GM23248 (cell line): ENCODE results near the gene FAM180A. TPM values are rescaled to one million over a fixed set of nuclear protein-coding genes. Genes with fewer than 3 reads are reported as not detected.

ENCODE experiments used
- DNase-seq: peaks from one replicate; pipeline ENCODE4 v3.0.0-alpha.2; 2015
- H2AFZ ChIP-seq: fragments of 200-600 bp; sonication (generic); 2 replicates; pipeline ENCODE4 v1.6.1; 2016; ENCODE audit warnings: antibody characterized with exemption
- H3F3A ChIP-seq: fragments of 200-600 bp; sonication (generic); 2 replicates; pipeline ENCODE4 v1.6.1; 2016; ENCODE audit warnings: mild to moderate bottlenecking, antibody characterized with exemption, mixed run types; ENCODE audit not compliant: insufficient read depth
- H3K27ac ChIP-seq: fragments of 200-600 bp; sonication (generic); 2 replicates; pipeline ENCODE4 v1.5.1; 2016; ENCODE audit warnings: mild to moderate bottlenecking
- H3K27me3 ChIP-seq: fragments of 200-600 bp; sonication (generic); replicated peaks from 2 replicates; pipeline ENCODE4 v1.6.1; 2016; ENCODE audit warnings: mild to moderate bottlenecking; ENCODE audit not compliant: insufficient read depth
- H3K36me3 ChIP-seq: fragments of 200-600 bp; sonication (generic); 2 replicates; pipeline ENCODE4 v1.6.1; 2016; ENCODE audit warnings: low read depth, mild to moderate bottlenecking
- H3K4me1 ChIP-seq: fragments of 200-600 bp; sonication (generic); 2 replicates; pipeline ENCODE4 v1.6.1; 2016; ENCODE audit warnings: mild to moderate bottlenecking; ENCODE audit not compliant: insufficient read depth
- H3K4me2 ChIP-seq: fragments of 200-600 bp; sonication (generic); one replicate; pipeline ENCODE4 v1.6.1; 2016; ENCODE audit warnings: mild to moderate bottlenecking; ENCODE audit not compliant: unreplicated experiment
- H3K4me3 ChIP-seq: fragments of 200-600 bp; sonication (generic); 2 replicates; pipeline ENCODE4 v1.5.1; 2016; ENCODE audit warnings: mild to moderate bottlenecking
- H3K79me2 ChIP-seq: fragments of 200-600 bp; sonication (generic); 2 replicates; pipeline ENCODE4 v1.6.1; 2016; ENCODE audit warnings: mild to moderate bottlenecking; ENCODE audit not compliant: insufficient read depth
- H3K9ac ChIP-seq: fragments of 200-600 bp; sonication (generic); 2 replicates; pipeline ENCODE4 v1.6.1; 2016; ENCODE audit warnings: mild to moderate bottlenecking
- H3K9me2 ChIP-seq: fragments of 200-600 bp; sonication (generic); 2 replicates; pipeline ENCODE4 v1.6.1; 2016; ENCODE audit warnings: mixed run types, mild to moderate bottlenecking, moderate library complexity; ENCODE audit not compliant: insufficient read depth
- H3K9me3 ChIP-seq: fragments of 200-600 bp; sonication (generic); one replicate; pipeline ENCODE4 v1.6.1; 2017; ENCODE audit warnings: low read depth
- H4K20me1 ChIP-seq: fragments of 200-600 bp; sonication (generic); 2 replicates; pipeline ENCODE4 v1.6.0; 2016; ENCODE audit not compliant: insufficient read depth
- EZH2 ChIP-seq: fragments of 200-600 bp; sonication (generic); IDR thresholded peaks from 2 replicates; pipeline ENCODE4 v1.6.1; 2018; ENCODE audit warnings: antibody characterized with exemption, mild to moderate bottlenecking; ENCODE audit not compliant: insufficient read depth, poor library complexity, severe bottlenecking
- EZH2phosphoT487 ChIP-seq: fragments of 200-600 bp; sonication (generic); IDR thresholded peaks from 2 replicates; pipeline ENCODE4 v1.6.1; 2018; ENCODE audit warnings: antibody characterized with exemption, moderate library complexity, mild to moderate bottlenecking, low read depth; ENCODE audit not compliant: insufficient read depth
- WGBS, 2 experiments: methylation state at CpG; one replicate each; pipeline ENCODE4 v1.1.6; 2015 to 2017; ENCODE audit warnings: low lambda C conversion rate in 2 of 2, low coverage in 1 of 2; ENCODE audit errors: missing lambda C conversion rate in 2 of 2; 5-methylcytosine and 5-hydroxymethylcytosine counted together
- in situ Hi-C: fragments of 300-500 bp; cut with MboI; formaldehyde crosslinking; loops from 2 replicates; pipeline ENCODE4 v1.15.0; 2020
- polyA plus RNA-seq: library from polyadenylated mRNA; unstranded; fragments of >200 nt; fragmentation: Nextera tagmentation; extraction: Ambion mirVana; gene quantifications from 2 replicates; pipeline ENCODE4 v1.2.1, GENCODE V29; 2016
- total RNA-seq: library from RNA; depleted of rRNA; stranded (reverse); fragments of >200 nt; shearing (Covaris generic); gene quantifications from 2 replicates; pipeline ENCODE4 v1.2.3, GENCODE V29; 2014

FAM180A gene
- total and polyA plus RNA-seq, 2 experiments from 2014 or later: 50.3 to 60.1 TPM

GRCh38 chr7:135774284-135774683 is 25.7 kb upstream of the FAM180A start:
- 10 to 16% methylated on average over 4 of the region's 4 CpGs for WGBS, 2 experiments
- TF ChIP-seq EZH2phosphoT487 (no peak), EZH2 (no peak)
- H3K79me2 ChIP-seq: no peaks in the 10 kb centered on the region
- no peaks in the 10 kb centered on the region for H3F3A ChIP-seq
- H3K27ac ChIP-seq: peak overlapping the region; percentile 26
- peak; percentile 84 for DNase-seq
- peak overlapping the region; percentile 2 for H3K4me2 ChIP-seq
- no peaks in the 10 kb centered on the region for H3K36me3 ChIP-seq
- in situ Hi-C loops: no loop called here
- H3K27me3 ChIP-seq: no peaks in the 10 kb centered on the region
- H3K9me2 ChIP-seq: no peaks in the 10 kb centered on the region
- H3K9ac ChIP-seq: no peak overlapping the region
- no peaks in the 10 kb centered on the region for H4K20me1 ChIP-seq
- peaks cover 6% of the 10 kb centered on the region for H3K9me3 ChIP-seq
- H3K4me3 ChIP-seq: no peak overlapping the region
- peaks cover 24% of the 10 kb centered on the region for H3K4me1 ChIP-seq
- peak overlapping the region; percentile 72 for H2AFZ ChIP-seq

DNA sequence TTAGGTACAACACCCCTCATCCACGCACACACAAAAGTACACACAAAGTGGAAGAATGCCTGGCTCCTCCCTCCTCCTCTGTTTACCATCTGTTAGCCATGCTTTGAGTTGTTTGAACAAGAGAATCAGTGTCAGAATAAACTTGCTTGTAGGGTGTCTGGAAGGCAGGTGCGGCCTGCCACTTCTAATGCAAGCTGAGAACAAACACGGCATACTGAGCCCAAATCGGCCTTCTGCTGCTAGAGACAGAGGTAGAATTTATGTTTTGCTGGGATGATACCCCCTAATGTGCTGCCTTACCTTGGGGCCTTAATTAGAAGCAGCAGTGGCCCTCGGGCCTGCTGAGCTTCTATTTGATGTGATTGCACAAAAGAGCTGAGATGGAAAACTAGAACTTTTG is 24.9 kb upstream of the FAM180A start:
- Histone ChIP-seq H3K9ac (no peak overlapping the region), H3K9me2 (no peaks in the 10 kb centered on the region), H3K4me3 (no peak overlapping the region), H3F3A (no peaks in the 10 kb centered on the region), H4K20me1 (no peaks in the 10 kb centered on the region), H3K4me2 (no peak overlapping the region), H3K79me2 (no peaks in the 10 kb centered on the region), H3K36me3 (no peaks in the 10 kb centered on the region), H3K27me3 (no peaks in the 10 kb centered on the region), H3K4me1 (peaks cover 24% of the 10 kb centered on the region), H3K27ac (no peak overlapping the region), H2AFZ (peak overlapping the region; percentile 72; the same call in 1 of the 2 replicates), H3K9me3 (peaks cover 6% of the 10 kb centered on the region)
- WGBS, 2 experiments: 51 to 54% methylated on average over 5 of the region's 5 CpGs
- no peak for TF ChIP-seq EZH2
- no peak for TF ChIP-seq EZH2phosphoT487
- no peak for DNase-seq
- in situ Hi-C loops: no loop called here

DNA sequence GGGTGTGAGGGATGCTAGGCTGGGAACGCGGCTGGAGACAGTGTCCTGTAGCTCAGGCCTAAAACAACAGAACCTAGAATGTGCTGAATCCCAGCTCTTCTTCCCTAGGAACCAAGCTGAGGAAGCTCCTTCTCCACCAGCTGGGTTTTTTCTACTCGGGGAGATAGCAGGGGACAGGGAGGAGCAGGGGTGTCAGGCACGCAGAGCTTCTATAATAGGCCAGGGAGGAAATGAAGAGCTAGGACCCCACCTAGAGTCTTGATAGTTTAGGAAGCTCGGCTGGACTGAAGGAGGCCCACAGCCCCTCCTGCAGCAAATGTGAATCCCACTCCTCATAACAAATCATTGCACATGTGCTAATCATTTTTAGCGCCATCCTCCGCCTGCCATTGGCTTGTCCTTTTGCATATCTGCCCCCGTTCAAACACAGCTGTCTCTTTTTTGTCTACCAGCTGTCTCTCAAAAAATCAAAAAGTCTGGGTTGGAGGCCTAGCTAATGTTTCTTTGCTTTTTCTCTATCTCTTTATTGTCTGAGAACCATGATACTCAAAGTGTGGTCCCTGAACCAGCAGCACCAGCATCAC is 24.1 kb upstream of the FAM180A start:
- H3K27me3 ChIP-seq: no peaks in the 10 kb centered on the region
- DNase-seq: no peak
- H3K4me3 ChIP-seq: no peak overlapping the region
- peaks cover 1% of the 10 kb centered on the region for H3K9me3 ChIP-seq
- in situ Hi-C loops: no loop called here
- no peaks in the 10 kb centered on the region for H3K79me2 ChIP-seq
- H3K27ac ChIP-seq: no peak overlapping the region
- 81 to 83% methylated on average over 8 of the region's 8 CpGs for WGBS, 2 experiments
- H2AFZ ChIP-seq: peak overlapping the region; percentile 72
- no peaks in the 10 kb centered on the region for H3K9me2 ChIP-seq
- H3K9ac ChIP-seq: no peak overlapping the region
- H3K4me2 ChIP-seq: no peak overlapping the region
- H4K20me1 ChIP-seq: no peaks in the 10 kb centered on the region
- TF ChIP-seq EZH2 (no peak), EZH2phosphoT487 (no peak)
- H3F3A ChIP-seq: no peaks in the 10 kb centered on the region
- H3K36me3 ChIP-seq: no peaks in the 10 kb centered on the region
- peaks cover 24% of the 10 kb centered on the region for H3K4me1 ChIP-seq

- Histone ChIP-seq H4K20me1 (no peaks in the 10 kb centered on the region), H3K36me3 (no peaks in the 10 kb centered on the region), H3K9me3 (no peaks in the 10 kb centered on the region), H3K79me2 (no peaks in the 10 kb centered on the region), H3K4me3 (no peak overlapping the region), H3K4me2 (no peak overlapping the region), H3K9me2 (no peaks in the 10 kb centered on the region), H3F3A (no peaks in the 10 kb centered on the region), H3K4me1 (peaks cover 24% of the 10 kb centered on the region), H2AFZ (peak overlapping the region; percentile 65), H3K27ac (no peak overlapping the region), H3K9ac (no peak overlapping the region), H3K27me3 (no peaks in the 10 kb centered on the region)
- 68 to 71% methylated on average over 4 of the region's 4 CpGs for WGBS, 2 experiments
- in situ Hi-C loops: no loop called here
- no peak for TF ChIP-seq EZH2
- TF ChIP-seq EZH2phosphoT487: no peak
- peak; percentile 66 for DNase-seq
Measured at GRCh38 chr7:135771961-135772638, 23.5 kb upstream of the FAM180A start.
